Peyer's patch (tissue), 4 donors: ENCODE results near the gene KIF2A.

Source experiments
- CTCF ChIP-seq, 6 experiments: fragments of 450-650 bp in 4 of 6; fragments of 200-600 bp in 2 of 6; sonication (generic) in 1 of 6; IDR thresholded peaks; one replicate each; pipeline ENCODE4 v1.5.1; 2017 to 2019; ENCODE audit warnings: antibody characterized with exemption in 6 of 6, mild to moderate bottlenecking in 3 of 6, moderate library complexity in 1 of 6
- POLR2A ChIP-seq, 2 donors: fragments of 450-650 bp; IDR thresholded peaks; one replicate each; pipeline ENCODE4 v1.5.1; 2017; ENCODE audit warnings: antibody characterized with exemption in 2 of 2, mild to moderate bottlenecking in 2 of 2, moderate library complexity in 2 of 2

GRCh38 chr5:62306323-62306895, 403 bp downstream of the KIF2A start:
- no peak for TF ChIP-seq CTCF (IDR thresholded peaks at IDR 0.05)
- no peak for TF ChIP-seq POLR2A (IDR thresholded peaks at IDR 0.05)
